Lower leg skin (tissue), 4 donors: ENCODE results near the gene INHBC. TPM values are rescaled to one million over a fixed set of nuclear protein-coding genes. Genes with fewer than 3 reads are reported as not detected.

ENCODE experiments used
- DNase-seq, 2 donors: peaks; one replicate each; pipeline ENCODE4 v3.0.0-alpha.2; 2019; ENCODE audit warnings: low spot score in 2 of 2
- H3K4me3 ChIP-seq: fragments of 200-600 bp; sonication (generic); 2 replicates; pipeline ENCODE4 v1.5.1; 2017; ENCODE audit warnings: mild to moderate bottlenecking, low read depth; ENCODE audit not compliant: poor library complexity, severe bottlenecking
- CTCF ChIP-seq, 3 donors: fragments of 450-650 bp; IDR thresholded peaks; one replicate each; pipeline ENCODE4 v1.5.1; 2016; ENCODE audit warnings: antibody characterized with exemption in 3 of 3, mild to moderate bottlenecking in 3 of 3, moderate library complexity in 2 of 3
- POLR2A ChIP-seq, 2 donors: fragments of 450-650 bp; IDR thresholded peaks; one replicate each; pipeline ENCODE4 v1.6.1; 2016 to 2017; ENCODE audit warnings: antibody characterized with exemption in 2 of 2, mild to moderate bottlenecking in 1 of 2, moderate library complexity in 1 of 2
- WGBS, 2 donors: methylation state at CpG; one replicate each; pipeline ENCODE4 v1.1.5; 2018; 5-methylcytosine and 5-hydroxymethylcytosine counted together
- intact Hi-C: fragments of 100-400 bp; cut with DNase I; formaldehyde crosslinking; loops from one replicate; pipeline ENCODE4 v1.15.0; 2023; ENCODE audit warnings: low total_unique reads
- total RNA-seq, 4 donors: library from RNA; depleted of rRNA; stranded (reverse); fragments of >200 nt; gene quantifications; one replicate each; pipeline ENCODE4 v1.1.0, GENCODE V29; 2016

INHBC gene
- total RNA-seq, 4 donors from 2014 or later = not detected

DNA sequence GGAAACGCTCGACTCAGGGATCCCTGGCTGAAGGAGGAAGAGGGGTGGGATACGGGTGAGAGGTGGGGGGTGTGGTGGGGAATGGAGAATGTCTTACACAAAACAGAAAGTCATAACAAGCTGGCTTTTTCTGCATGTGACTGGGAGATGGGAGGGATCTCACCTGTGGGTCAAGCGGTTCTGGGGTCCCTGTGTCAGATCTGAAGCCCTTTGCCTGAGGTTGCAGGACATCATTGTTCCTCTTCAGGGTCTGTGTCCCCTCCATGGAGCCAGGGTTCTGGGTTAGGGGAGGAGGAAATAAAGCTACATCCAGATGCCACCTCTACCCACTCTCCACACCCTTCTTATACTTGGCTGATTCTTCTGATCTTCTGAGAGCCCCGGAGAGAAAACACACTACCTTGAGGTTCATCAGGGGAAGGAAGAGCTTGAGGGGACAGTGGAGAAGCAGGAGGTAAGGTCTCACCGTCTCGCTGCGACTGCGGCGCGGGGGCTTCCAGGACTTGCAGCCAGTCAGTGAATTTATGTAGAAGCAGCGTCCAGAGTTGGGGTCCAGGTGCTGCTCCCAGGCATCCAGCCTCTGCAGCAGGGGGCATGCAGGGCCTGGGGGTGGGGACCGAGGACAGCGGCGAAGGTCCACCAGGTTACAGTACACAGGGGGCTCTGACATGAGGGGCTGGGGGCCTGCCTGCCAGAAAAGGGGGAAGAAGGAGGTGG lies 42.6 kb downstream of the INHBC start:
- DNase-seq = no peak
- intact Hi-C loops = no loop called here
- no peak for TF ChIP-seq POLR2A (IDR thresholded peaks at IDR 0.05)
- no peak for TF ChIP-seq CTCF (IDR thresholded peaks at IDR 0.05)
- WGBS, 2 donors = 84 to 86% methylated on average over 15 of the region's 15 CpGs
- H3K4me3 ChIP-seq = no peak overlapping the region

GRCh38 chr12:57477710-57478681 lies 43.4 kb downstream of the INHBC start:
- no peak overlapping the region for H3K4me3 ChIP-seq
- TF ChIP-seq CTCF (IDR thresholded peaks at IDR 0.05) = no peak
- TF ChIP-seq POLR2A (IDR thresholded peaks at IDR 0.05) = no peak
- intact Hi-C loops = no loop called here
- no peak for DNase-seq
- WGBS, 2 donors = 71 to 72% methylated on average over 12 of the region's 12 CpGs

DNA sequence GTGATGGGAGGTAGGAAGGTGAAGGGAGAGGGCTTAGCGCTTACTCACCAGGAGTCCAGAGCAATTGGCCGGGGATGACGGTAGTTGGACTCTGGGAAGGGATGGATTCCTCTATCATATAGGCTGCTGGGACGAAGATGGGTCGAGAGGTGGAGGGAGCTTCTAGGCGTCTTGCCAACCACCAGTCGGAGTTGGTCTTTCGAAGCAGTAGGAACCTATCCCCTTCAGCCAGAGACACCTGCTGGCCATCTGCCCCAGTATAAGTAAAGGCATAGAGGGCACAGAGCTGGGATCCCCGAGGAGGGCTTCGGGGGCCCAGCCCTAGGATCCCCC lies 44.4 kb downstream of the INHBC start:
- H3K4me3 ChIP-seq = no peak overlapping the region
- 82 to 87% methylated on average over 10 of the region's 10 CpGs for WGBS, 2 donors
- intact Hi-C loops = no loop called here

DNA sequence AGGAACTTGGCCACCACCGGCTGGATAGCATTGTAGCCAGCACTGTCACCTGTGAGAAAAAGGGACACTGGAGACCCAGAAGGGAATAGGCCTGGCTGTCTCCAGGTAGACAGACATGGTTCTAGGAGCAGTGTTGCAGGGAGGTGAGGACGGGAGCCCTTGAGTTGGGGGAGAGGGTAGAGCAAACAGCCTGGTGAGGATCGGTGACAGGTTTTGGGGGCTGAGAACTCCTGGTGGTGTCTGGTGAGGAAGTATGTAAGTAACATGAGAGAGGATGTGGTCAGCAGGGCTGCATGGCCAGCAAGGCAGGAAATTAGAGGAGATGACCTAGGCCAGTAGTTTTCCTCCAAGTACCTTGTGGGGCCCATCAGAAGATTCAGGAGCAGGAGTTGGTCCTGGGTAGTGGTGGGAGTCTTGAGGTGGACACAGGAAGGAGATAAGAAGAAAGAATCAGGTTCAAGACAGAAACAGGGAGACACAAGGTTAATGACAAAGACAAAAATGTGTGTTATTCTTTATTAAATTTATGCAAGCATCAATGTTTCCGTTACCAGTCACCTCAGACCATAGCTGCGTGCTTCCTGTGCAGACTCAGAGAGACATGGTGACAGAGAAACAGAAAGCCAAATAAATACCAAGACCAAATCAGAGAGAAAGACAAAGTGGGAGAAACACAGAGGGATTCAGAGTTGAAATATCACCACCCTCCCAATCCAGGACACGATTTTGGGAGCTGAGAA lies 45.0 kb downstream of the INHBC start, which contains the start of gene ARHGAP9:
Gene ARHGAP9 (minus strand): TSS at position 491 of the 740 bp plus-strand sequence. CDS start 460 bp downstream, at position 31.
- no peak for DNase-seq
- intact Hi-C loops = no loop called here
- TF ChIP-seq POLR2A (IDR thresholded peaks at IDR 0.05) = no peak
- no peak for TF ChIP-seq CTCF (IDR thresholded peaks at IDR 0.05)
- H3K4me3 ChIP-seq = no peak within 1 kb of the TSS
- WGBS, 2 donors = 77 to 78% methylated on average over 6 of the region's 6 CpGs

More for the DNA sequence above, 44.4 kb downstream of the INHBC start:
- no peak for DNase-seq
- TF ChIP-seq POLR2A (IDR thresholded peaks at IDR 0.05) = no peak
- no peak for TF ChIP-seq CTCF (IDR thresholded peaks at IDR 0.05)

GRCh38 chr12:57481671-57482070 lies 47.1 kb downstream of the INHBC start:
- no peak for DNase-seq
- intact Hi-C loops = no loop called here
- no peak overlapping the region for H3K4me3 ChIP-seq
- 76 to 85% methylated on average over 1 of the region's 1 CpG for WGBS, 2 donors
- TF ChIP-seq POLR2A (IDR thresholded peaks at IDR 0.05) (no peak), CTCF (IDR thresholded peaks at IDR 0.05) (no peak)
